NCI-H2196 treated with DMSO at 0.1 percent for 48 hours (cell line): ENCODE data around the gene CSRNP2.
"Not testable (repeated sequence)": the region's sequence is repeated elsewhere in the genome, so short reads cannot be mapped to it uniquely, and the experiment has no call there.

Source experiments
- DNase-seq: peaks from one replicate; lab custom pipeline; 2025; ENCODE audit not compliant: unreplicated experiment; lab: John Stamatoyannopoulos, UW

CSRNP2 gene

GRCh38 chr12:51078866-51079265 lies 4.5 kb downstream of the CSRNP2 start:
- not testable (repeated sequence) for DNase-seq

DNA sequence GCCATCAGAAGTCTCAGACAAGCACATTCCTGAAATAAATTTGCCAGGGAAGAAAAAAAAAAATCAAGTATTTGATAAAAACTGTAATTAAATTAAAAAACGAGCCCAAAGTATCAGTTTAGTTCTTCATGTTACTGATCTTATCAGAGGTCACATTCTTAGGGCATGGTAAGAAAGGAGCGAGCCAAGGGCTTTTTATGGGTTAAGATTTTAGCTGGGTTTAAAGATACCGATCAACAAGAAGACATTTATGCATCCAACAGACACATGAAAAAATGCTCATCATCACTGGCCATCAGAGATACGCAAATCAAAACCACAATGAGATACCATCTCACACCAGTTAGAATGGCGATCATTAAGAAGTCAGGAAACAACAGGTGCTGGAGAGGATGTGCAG lies 5.0 kb downstream of the CSRNP2 start:
- DNase-seq, result not testable (repeated sequence)

- no peak for DNase-seq
Measured at GRCh38 chr12:51077930-51078329, 5.5 kb downstream of the CSRNP2 start.

- no peak for DNase-seq
Measured at GRCh38 chr12:51076236-51076930, 7.0 kb downstream of the CSRNP2 start.

GRCh38 chr12:51075390-51075789 lies 8.0 kb downstream of the CSRNP2 start:
- DNase-seq, result no peak

DNA sequence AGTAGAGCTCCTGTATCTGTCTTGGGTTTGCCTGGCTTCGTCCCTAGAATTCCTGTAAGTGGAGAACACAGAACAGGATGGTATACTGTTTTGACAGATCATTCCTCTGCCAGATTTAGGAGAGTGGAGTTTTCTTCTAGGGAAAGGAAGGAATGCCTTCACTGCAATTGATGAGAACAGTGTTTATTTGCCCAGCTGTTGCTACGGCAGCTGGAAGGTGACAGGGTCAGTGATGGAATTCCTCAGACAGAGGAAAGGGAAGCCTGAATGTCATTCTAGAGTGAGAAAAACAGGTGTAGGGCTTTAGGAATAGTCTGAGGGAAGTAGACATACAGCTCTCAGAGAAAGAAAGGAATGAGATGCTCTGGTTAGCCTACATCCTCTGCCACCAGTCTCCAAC lies 11.7 kb downstream of the CSRNP2 start:
- DNase-seq, result no peak

DNA sequence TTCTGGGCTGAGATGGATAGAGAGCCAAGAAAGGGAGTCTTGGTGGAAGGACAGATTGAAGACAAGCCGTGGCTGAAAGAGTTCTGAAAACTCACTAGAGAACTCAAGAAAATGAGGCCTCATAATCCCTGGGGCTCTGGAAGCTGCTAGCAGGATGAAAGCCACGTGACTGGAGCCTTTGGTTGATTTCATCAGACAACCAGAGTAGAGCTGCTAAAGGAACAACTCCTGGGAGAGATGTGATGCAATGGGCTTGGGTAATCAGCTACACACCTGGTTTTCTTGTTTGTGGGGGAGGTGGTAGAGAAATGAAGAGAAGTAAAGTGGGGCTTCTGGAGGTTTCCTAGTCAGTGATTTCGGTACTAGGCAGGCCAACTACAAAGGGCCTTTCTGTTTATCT lies 13.4 kb downstream of the CSRNP2 start:
- no peak for DNase-seq

GRCh38 chr12:51067771-51068170 lies 15.6 kb downstream of the CSRNP2 start:
- DNase-seq, result no peak

GRCh38 chr12:51067229-51067628 lies 16.2 kb downstream of the CSRNP2 start:
- DNase-seq, result no peak

GRCh38 chr12:51065530-51065929 lies 17.9 kb downstream of the CSRNP2 start:
- DNase-seq, result no peak

- DNase-seq, result no peak
Measured at GRCh38 chr12:51062631-51063397, 20.6 kb downstream of the CSRNP2 start.

DNA sequence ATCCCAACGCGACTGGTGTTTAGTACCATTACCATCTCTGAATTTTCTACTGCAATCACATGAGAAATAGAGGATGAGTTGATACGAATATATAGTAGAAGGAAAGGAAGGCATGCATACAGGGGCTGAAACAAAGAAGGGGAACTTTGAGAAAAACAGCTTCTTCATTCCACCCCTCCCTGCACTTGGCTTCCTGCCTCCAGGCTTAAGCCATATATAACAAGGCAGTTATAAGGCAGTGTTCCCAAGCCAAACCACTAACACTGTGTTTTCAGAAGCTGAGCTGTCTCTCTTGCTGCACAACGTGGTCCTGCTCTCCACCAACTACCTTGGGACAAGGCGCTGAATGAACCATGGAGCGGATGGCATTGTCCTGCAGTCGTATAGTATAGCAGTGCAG lies 24.3 kb downstream of the CSRNP2 start:
- no peak for DNase-seq

- DNase-seq, result no peak
Measured at GRCh38 chr12:51056242-51056641, 27.2 kb downstream of the CSRNP2 start.

- DNase-seq, result no peak
Measured at GRCh38 chr12:51055060-51055459, 28.3 kb downstream of the CSRNP2 start.

GRCh38 chr12:51051787-51052186 lies 31.6 kb downstream of the CSRNP2 start:
- peak; percentile 21 for DNase-seq

- DNase-seq, result no peak
Measured at GRCh38 chr12:51049525-51049924, 33.9 kb downstream of the CSRNP2 start.

GRCh38 chr12:51048661-51049251 lies 34.6 kb downstream of the CSRNP2 start:
- DNase-seq, result no peak

- peak; percentile 97 for DNase-seq
Measured at GRCh38 chr12:51047655-51048540, 35.5 kb downstream of the CSRNP2 start, which contains the start of gene LETMD1. TSS of gene LETMD1 (plus strand) at chr12:51048327. CDS start at chr12:51048357, 30 bp downstream.

- DNase-seq, result no peak
Measured at GRCh38 chr12:51036279-51036678, 47.1 kb downstream of the CSRNP2 start.

GRCh38 chr12:51033457-51034089 lies 49.8 kb downstream of the CSRNP2 start:
- DNase-seq, result no peak

- DNase-seq, result no peak
Measured at GRCh38 chr12:51033048-51033447, 50.3 kb downstream of the CSRNP2 start.
